DND-41 (cell line): ENCODE data around the gene SPRY2.

Experiments
- ATAC-seq: fragments of 200-7000 bp; cut with Tn5 transposase; 3 replicates; pipeline ENCODE4 v1.9.1; 2021; ENCODE audit warnings: low read depth; ENCODE audit not compliant: insufficient read depth
- DNase-seq: peaks from one replicate; pipeline ENCODE4 v3.0.0-alpha.2; 2020
- H2AFZ ChIP-seq: 2 replicates; pipeline ENCODE4 v1.6.0; 2012; ENCODE audit warnings: low read depth, low read length
- H3K27ac ChIP-seq: 2 replicates; pipeline ENCODE4 v1.5.1; 2012; ENCODE audit warnings: low read length, inconsistent platforms
- H3K27me3 ChIP-seq: fragments of 200-600 bp; sonication (generic); 2 replicates; pipeline ENCODE4 v1.6.0; 2012; ENCODE audit warnings: low read length, mild to moderate bottlenecking, inconsistent platforms; ENCODE audit not compliant: insufficient read depth, poor library complexity
- H3K36me3 ChIP-seq: 2 replicates; pipeline ENCODE4 v1.5.1; 2012; ENCODE audit warnings: low read length, inconsistent platforms; ENCODE audit not compliant: insufficient read depth
- H3K4me1 ChIP-seq: 2 replicates; pipeline ENCODE4 v1.5.1; 2012; ENCODE audit warnings: mild to moderate bottlenecking, low read length; ENCODE audit not compliant: insufficient read depth
- H3K4me2 ChIP-seq: 2 replicates; pipeline ENCODE4 v1.6.0; 2012; ENCODE audit warnings: mild to moderate bottlenecking, moderate library complexity, low read length, inconsistent platforms; ENCODE audit not compliant: insufficient read depth
- H3K4me3 ChIP-seq, 2 experiments: fragments of 200-600 bp in 1 of 2; shearing (Covaris generic) in 1 of 2; 2 replicates each; pipeline ENCODE4 v1.5.1; 2012 to 2016; ENCODE audit warnings: inconsistent platforms in 2 of 2, low read length in 2 of 2, mild to moderate bottlenecking in 2 of 2, low read depth in 1 of 2, moderate library complexity in 1 of 2
- H3K79me2 ChIP-seq: 2 replicates; pipeline ENCODE4 v1.6.0; 2012; ENCODE audit warnings: low read length, inconsistent platforms; ENCODE audit not compliant: insufficient read depth
- H3K9ac ChIP-seq: 2 replicates; pipeline ENCODE4 v1.6.0; 2012; ENCODE audit warnings: low read depth, mild to moderate bottlenecking, inconsistent platforms, low read length, moderate library complexity
- H3K9me3 ChIP-seq: 2 replicates; pipeline ENCODE4 v1.5.1; 2012; ENCODE audit warnings: low read length, moderate library complexity, mild to moderate bottlenecking, inconsistent platforms; ENCODE audit not compliant: insufficient read depth, severe bottlenecking
- H4K20me1 ChIP-seq: 2 replicates; pipeline ENCODE4 v1.6.0; 2012; ENCODE audit warnings: low read length; ENCODE audit not compliant: insufficient read depth
- EZH2 ChIP-seq: IDR thresholded peaks from 3 replicates; pipeline ENCODE4 v1.6.1; 2012; ENCODE audit warnings: borderline replicate concordance, low read depth, mild to moderate bottlenecking, moderate library complexity, low read length, inconsistent platforms; ENCODE audit not compliant: severe bottlenecking
- TF ChIP-seq, protein P1 (sequence below): IDR thresholded peaks from 2 replicates; pipeline ENCODE4 v1.5.1; 2012; ENCODE audit warnings: borderline replicate concordance, low read length, moderate library complexity, mild to moderate bottlenecking; ENCODE audit not compliant: poor library complexity, severe bottlenecking; ENCODE audit errors: extremely low read depth

SPRY2 gene

DNA sequence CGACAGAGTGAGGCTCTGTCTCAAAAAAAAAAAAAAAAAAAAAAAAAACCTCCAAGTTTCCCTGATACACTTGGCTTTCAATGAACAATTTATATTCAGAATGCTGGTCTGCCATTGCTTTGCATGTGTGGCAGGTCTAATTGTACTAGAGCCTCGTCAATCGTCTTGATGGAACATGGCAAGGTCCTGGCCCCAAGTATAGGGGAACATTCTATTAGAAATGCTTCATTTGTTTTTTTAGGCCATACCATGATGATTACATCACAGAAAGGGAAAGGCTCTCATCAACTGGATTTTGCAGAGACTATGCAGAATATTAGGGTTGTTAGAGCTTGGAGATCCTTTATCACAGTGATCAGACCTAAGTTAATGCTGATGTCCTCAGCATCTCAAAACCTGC is 28.0 kb downstream of the SPRY2 start:
- Histone ChIP-seq H3K4me1 (no peaks in the 10 kb centered on the region), H3K27ac (no peak overlapping the region), H4K20me1 (no peaks in the 10 kb centered on the region), H3K36me3 (no peaks in the 10 kb centered on the region), H3K4me2 (no peak overlapping the region), H3K9me3 (no peaks in the 10 kb centered on the region), H3K27me3 (peaks cover 4% of the 10 kb centered on the region), H3K9ac (no peak overlapping the region), H3K4me3 (no peak overlapping the region), H3K79me2 (no peaks in the 10 kb centered on the region), H2AFZ (no peak overlapping the region)
- TF ChIP-seq, protein P1, sequence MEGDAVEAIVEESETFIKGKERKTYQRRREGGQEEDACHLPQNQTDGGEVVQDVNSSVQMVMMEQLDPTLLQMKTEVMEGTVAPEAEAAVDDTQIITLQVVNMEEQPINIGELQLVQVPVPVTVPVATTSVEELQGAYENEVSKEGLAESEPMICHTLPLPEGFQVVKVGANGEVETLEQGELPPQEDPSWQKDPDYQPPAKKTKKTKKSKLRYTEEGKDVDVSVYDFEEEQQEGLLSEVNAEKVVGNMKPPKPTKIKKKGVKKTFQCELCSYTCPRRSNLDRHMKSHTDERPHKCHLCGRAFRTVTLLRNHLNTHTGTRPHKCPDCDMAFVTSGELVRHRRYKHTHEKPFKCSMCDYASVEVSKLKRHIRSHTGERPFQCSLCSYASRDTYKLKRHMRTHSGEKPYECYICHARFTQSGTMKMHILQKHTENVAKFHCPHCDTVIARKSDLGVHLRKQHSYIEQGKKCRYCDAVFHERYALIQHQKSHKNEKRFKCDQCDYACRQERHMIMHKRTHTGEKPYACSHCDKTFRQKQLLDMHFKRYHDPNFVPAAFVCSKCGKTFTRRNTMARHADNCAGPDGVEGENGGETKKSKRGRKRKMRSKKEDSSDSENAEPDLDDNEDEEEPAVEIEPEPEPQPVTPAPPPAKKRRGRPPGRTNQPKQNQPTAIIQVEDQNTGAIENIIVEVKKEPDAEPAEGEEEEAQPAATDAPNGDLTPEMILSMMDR, result no peak
- no peak for TF ChIP-seq EZH2
- ATAC-seq, result no peak
- DNase-seq, result no peak

DNA sequence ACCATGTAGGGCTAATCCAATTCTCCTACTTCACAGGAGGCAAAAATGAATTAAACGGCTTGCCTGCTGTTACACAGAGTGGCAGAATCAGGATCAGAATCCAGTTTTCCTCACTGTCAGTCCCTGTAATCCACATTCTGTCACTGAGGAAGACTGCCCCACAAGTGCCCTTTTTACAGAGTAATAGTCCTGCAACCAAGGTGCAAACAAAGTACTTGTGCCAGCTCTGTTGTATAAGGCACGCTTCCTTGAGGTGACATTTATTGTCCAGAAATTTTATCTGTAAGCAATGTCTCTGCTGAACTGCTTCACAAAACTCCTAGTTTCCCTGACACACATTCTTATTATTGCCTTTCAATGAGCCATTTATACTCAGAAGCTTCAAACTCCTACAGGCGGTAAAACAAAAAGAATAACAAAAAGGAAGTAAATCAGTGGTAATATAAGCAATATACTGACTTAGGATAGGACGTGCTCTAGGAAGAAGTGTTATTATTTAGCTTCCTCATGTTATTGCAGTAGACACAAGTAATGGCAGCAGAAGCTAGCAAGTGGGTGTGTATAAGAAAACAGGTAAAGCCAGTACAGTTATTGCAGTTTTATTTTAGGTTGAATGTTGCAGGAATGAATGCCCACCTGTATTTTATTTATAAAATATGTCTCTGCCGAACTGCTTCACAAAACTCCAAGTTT is 28.8 kb downstream of the SPRY2 start:
- ATAC-seq (no peak), DNase-seq (no peak)
- H3K36me3 ChIP-seq, result no peaks in the 10 kb centered on the region
- H3K4me1 ChIP-seq, result no peaks in the 10 kb centered on the region
- H4K20me1 ChIP-seq, result no peaks in the 10 kb centered on the region
- no peak overlapping the region for H3K9ac ChIP-seq
- H3K27ac ChIP-seq, result no peak overlapping the region
- no peak overlapping the region for H3K4me2 ChIP-seq
- H3K9me3 ChIP-seq, result no peaks in the 10 kb centered on the region
- no peak overlapping the region for H2AFZ ChIP-seq
- no peak overlapping the region for H3K4me3 ChIP-seq
- H3K79me2 ChIP-seq, result no peaks in the 10 kb centered on the region
- peaks cover 4% of the 10 kb centered on the region for H3K27me3 ChIP-seq
- no peak for TF ChIP-seq EZH2
- TF ChIP-seq, protein P1, result no peak

DNA sequence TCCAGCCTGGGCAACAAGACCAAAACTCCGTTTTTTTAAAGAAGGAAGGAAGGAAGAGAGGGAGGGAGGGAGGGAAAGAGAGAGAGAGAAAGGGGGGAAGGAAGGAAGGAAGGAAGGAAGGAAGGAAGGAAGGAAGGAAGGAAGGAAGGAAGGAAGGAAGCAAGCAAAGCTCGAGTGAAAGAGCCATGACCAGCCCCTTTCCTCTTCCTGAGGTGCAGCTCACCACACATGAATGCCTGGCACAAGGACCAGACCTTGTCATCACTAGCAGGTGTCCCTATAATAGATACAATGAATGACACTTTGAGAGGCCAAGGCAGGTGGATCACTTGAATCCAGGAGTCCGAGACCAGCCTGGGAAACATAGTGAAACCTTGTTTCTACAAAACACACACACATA is 31.0 kb downstream of the SPRY2 start:
- no peaks in the 10 kb centered on the region for H3K79me2 ChIP-seq
- no peaks in the 10 kb centered on the region for H4K20me1 ChIP-seq
- no peak overlapping the region for H2AFZ ChIP-seq
- H3K4me1 ChIP-seq, result no peaks in the 10 kb centered on the region
- no peaks in the 10 kb centered on the region for H3K36me3 ChIP-seq
- H3K9me3 ChIP-seq, result no peaks in the 10 kb centered on the region
- H3K9ac ChIP-seq, result no peak overlapping the region
- H3K4me2 ChIP-seq, result no peak overlapping the region
- H3K4me3 ChIP-seq, result no peak overlapping the region
- no peak for TF ChIP-seq EZH2
- H3K27ac ChIP-seq, result no peak overlapping the region
- peaks cover 9% of the 10 kb centered on the region for H3K27me3 ChIP-seq
- no peak for DNase-seq
- ATAC-seq, result no peak

DNA sequence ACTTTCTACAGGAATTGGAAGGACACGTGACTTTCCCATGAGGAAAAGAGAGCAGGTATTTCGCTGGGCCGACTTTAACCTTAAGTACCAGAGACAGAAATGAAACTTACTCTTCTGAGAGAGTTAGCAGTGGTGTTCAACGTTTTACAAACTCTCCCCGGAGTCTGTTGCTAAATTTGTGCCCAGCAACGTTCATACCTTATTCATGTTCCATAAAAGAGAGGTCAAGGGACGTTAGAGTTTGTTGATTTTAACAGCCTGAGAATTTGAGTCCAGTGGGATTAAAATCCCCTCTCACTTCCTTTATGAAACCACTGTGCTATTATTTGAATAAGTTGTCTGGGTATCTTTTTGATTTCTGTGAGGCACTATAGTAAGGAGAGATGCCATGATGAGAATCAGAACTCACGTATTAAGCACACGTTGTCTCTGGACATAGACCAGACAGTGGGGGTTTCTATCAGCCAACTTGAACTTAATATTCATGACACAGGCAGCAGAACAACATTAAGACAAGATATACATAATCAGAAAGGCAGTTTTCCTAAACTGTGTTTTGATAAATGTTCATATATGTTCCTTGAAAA is 33.4 kb downstream of the SPRY2 start:
- peaks cover 5% of the 10 kb centered on the region for H3K27me3 ChIP-seq
- H3K27ac ChIP-seq, result no peak overlapping the region
- H3K79me2 ChIP-seq, result no peaks in the 10 kb centered on the region
- no peaks in the 10 kb centered on the region for H3K9me3 ChIP-seq
- no peak overlapping the region for H2AFZ ChIP-seq
- ATAC-seq, result no peak
- no peak overlapping the region for H3K4me2 ChIP-seq
- DNase-seq, result no peak
- no peak overlapping the region for H3K9ac ChIP-seq
- no peaks in the 10 kb centered on the region for H4K20me1 ChIP-seq
- TF ChIP-seq, protein P1, result no peak
- no peak for TF ChIP-seq EZH2
- no peak overlapping the region for H3K4me3 ChIP-seq
- no peaks in the 10 kb centered on the region for H3K36me3 ChIP-seq
- no peaks in the 10 kb centered on the region for H3K4me1 ChIP-seq
